ENCODE measurements around the gene CDC14B.

Gene CDC14B

DNA sequence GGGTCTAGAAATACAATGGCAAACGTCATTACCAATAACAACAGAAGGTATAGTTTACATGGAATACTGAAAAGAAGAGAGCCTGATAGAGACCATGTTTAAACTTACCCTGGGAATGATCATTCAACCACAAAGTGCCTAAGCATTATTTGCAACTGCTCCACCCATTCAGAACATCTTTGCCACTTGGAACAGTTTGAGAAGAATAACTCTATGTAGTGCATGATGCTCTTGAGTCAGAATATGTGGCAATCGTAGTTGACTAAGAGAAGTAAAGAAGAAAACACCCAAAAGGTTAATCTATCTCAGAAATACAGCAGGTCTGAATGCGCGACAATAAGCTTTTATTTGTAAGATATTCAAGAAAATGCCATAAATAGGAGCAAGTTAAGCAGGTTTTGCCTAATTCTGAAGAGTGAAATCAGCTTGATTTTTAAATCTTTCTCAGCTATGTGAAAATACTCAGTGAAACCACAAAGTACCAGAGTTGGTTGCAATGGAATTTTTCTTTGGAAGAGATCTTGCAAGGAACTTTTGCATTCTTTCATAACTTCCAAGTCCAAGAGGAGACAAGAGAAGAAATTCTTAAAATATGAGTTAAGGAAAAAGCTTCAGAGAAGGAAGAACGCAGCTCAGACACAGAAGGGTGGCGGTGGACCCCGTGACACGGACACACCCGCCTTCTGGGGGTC is 105.4 kb downstream of the CDC14B start:
- Histone ChIP-seq H3K27me3 (ENCODE audit: insufficient read depth, poor library complexity, severe bottlenecking) (no peaks in the 10 kb centered on the region), H3K27ac (replicated peaks) (no peak overlapping the region), H3K4me3 (replicated peaks; ENCODE audit: insufficient read depth, low read length) (no peak overlapping the region)
- TF ChIP-seq POLR2AphosphoS5 (IDR thresholded peaks at IDR 0.05; ENCODE audit: low read depth) (no peak), GABPA (IDR thresholded peaks at IDR 0.05; ENCODE audit: low read depth) (no peak), SPI1 (IDR thresholded peaks at IDR 0.05; ENCODE audit: borderline replicate concordance, low read depth) (no peak)
- TF ChIP-seq, protein P1, sequence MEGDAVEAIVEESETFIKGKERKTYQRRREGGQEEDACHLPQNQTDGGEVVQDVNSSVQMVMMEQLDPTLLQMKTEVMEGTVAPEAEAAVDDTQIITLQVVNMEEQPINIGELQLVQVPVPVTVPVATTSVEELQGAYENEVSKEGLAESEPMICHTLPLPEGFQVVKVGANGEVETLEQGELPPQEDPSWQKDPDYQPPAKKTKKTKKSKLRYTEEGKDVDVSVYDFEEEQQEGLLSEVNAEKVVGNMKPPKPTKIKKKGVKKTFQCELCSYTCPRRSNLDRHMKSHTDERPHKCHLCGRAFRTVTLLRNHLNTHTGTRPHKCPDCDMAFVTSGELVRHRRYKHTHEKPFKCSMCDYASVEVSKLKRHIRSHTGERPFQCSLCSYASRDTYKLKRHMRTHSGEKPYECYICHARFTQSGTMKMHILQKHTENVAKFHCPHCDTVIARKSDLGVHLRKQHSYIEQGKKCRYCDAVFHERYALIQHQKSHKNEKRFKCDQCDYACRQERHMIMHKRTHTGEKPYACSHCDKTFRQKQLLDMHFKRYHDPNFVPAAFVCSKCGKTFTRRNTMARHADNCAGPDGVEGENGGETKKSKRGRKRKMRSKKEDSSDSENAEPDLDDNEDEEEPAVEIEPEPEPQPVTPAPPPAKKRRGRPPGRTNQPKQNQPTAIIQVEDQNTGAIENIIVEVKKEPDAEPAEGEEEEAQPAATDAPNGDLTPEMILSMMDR (IDR thresholded peaks at IDR 0.05; ENCODE audit: insufficient read depth, low read length) = no peak
- TF ChIP-seq, protein P2, sequence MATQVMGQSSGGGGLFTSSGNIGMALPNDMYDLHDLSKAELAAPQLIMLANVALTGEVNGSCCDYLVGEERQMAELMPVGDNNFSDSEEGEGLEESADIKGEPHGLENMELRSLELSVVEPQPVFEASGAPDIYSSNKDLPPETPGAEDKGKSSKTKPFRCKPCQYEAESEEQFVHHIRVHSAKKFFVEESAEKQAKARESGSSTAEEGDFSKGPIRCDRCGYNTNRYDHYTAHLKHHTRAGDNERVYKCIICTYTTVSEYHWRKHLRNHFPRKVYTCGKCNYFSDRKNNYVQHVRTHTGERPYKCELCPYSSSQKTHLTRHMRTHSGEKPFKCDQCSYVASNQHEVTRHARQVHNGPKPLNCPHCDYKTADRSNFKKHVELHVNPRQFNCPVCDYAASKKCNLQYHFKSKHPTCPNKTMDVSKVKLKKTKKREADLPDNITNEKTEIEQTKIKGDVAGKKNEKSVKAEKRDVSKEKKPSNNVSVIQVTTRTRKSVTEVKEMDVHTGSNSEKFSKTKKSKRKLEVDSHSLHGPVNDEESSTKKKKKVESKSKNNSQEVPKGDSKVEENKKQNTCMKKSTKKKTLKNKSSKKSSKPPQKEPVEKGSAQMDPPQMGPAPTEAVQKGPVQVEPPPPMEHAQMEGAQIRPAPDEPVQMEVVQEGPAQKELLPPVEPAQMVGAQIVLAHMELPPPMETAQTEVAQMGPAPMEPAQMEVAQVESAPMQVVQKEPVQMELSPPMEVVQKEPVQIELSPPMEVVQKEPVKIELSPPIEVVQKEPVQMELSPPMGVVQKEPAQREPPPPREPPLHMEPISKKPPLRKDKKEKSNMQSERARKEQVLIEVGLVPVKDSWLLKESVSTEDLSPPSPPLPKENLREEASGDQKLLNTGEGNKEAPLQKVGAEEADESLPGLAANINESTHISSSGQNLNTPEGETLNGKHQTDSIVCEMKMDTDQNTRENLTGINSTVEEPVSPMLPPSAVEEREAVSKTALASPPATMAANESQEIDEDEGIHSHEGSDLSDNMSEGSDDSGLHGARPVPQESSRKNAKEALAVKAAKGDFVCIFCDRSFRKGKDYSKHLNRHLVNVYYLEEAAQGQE (IDR thresholded peaks at IDR 0.05; ENCODE audit: insufficient replicate concordance, low read depth) = no peak
- DNase-seq (ENCODE audit: low read depth in 1 of 2, low spot score in 1 of 2) = no peak

DNA sequence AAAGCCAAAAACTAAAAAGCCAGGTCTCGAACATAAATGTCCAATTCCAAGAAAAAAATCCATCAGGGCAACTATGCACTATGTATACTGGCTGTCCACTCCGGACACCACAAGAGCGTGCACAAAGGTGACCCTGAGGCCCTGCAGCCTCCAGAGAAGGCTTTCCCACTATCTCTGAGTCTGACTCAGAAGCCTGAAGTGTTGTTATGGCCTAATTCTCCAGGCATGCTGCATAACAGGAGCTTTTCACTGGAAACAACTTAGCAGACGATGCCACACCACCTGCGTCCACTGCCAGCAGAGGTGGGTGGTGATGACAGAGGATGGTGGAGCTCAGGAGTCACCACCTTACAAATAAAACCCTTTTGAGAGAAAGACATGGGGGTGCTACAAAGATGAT is 106.0 kb downstream of the CDC14B start:
- Histone ChIP-seq H3K4me3 (replicated peaks; ENCODE audit: insufficient read depth, low read length) (no peak overlapping the region), H3K27me3 (ENCODE audit: insufficient read depth, poor library complexity, severe bottlenecking) (no peaks in the 10 kb centered on the region), H3K27ac (replicated peaks) (no peak overlapping the region)
- TF ChIP-seq POLR2AphosphoS5 (IDR thresholded peaks at IDR 0.05; ENCODE audit: low read depth) (no peak), GABPA (IDR thresholded peaks at IDR 0.05; ENCODE audit: low read depth) (no peak), SPI1 (IDR thresholded peaks at IDR 0.05; ENCODE audit: borderline replicate concordance, low read depth) (no peak)
- TF ChIP-seq, protein P1 (IDR thresholded peaks at IDR 0.05; ENCODE audit: insufficient read depth, low read length) = no peak
- TF ChIP-seq, protein P2 (IDR thresholded peaks at IDR 0.05; ENCODE audit: insufficient replicate concordance, low read depth) = no peak
- no peak for DNase-seq (ENCODE audit: low read depth in 1 of 2, low spot score in 1 of 2)

DNA sequence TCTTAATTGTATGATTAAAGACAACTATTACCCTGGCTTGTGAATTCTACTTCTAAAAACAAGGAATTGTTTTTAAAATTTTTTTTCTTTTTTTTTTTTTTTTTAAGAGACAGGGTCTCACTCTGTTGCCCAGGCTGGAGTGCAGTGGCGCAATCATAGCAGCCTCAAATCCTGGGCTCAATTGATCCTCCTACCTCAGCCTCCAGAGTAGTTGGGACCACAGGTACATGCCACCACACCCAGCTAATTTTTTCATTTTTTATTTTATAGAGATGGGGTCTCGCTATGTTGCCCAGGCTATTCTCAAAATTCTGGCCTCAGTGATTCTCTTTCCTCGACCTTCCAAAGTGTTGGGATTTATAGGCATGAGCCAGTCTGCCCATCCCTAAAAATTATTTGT is 107.4 kb downstream of the CDC14B start:
- TF ChIP-seq, protein P1 (IDR thresholded peaks at IDR 0.05; ENCODE audit: insufficient read depth, low read length) = no peak
- TF ChIP-seq SPI1 (IDR thresholded peaks at IDR 0.05; ENCODE audit: borderline replicate concordance, low read depth) (no peak), GABPA (IDR thresholded peaks at IDR 0.05; ENCODE audit: low read depth) (no peak), POLR2AphosphoS5 (IDR thresholded peaks at IDR 0.05; ENCODE audit: low read depth) (no peak)
- TF ChIP-seq, protein P2 (IDR thresholded peaks at IDR 0.05; ENCODE audit: insufficient replicate concordance, low read depth) = no peak
- Histone ChIP-seq H3K27me3 (ENCODE audit: insufficient read depth, poor library complexity, severe bottlenecking) (no peaks in the 10 kb centered on the region), H3K27ac (replicated peaks) (no peak overlapping the region), H3K4me3 (replicated peaks; ENCODE audit: insufficient read depth, low read length) (no peak overlapping the region)
- DNase-seq (ENCODE audit: low read depth in 1 of 2, low spot score in 1 of 2) = no peak

Data from HL-60 (cell line).